Ecto neural progenitor cell (in vitro differentiated cells): ENCODE results near the gene GLOD5.
"Not testable (repeated sequence)": the region's sequence is repeated elsewhere in the genome, so short reads cannot be mapped to it uniquely, and the experiment has no call there.

ENCODE experiments used
- DNase-seq: peaks from one replicate; pipeline ENCODE4 v3.0.0-alpha.2; 2018; ENCODE audit warnings: low spot score

GLOD5 gene

GRCh38 chrX:48794340-48794910 lies 32.9 kb downstream of the GLOD5 start:
- DNase-seq, result no peak

- no peak for DNase-seq
Measured at GRCh38 chrX:48794911-48795515, 33.5 kb downstream of the GLOD5 start.

GRCh38 chrX:48798318-48798717 lies 36.8 kb downstream of the GLOD5 start:
- no peak for DNase-seq

- DNase-seq, result no peak
Measured at GRCh38 chrX:48800574-48801279, 39.2 kb downstream of the GLOD5 start.

GRCh38 chrX:48801280-48802088 lies 39.9 kb downstream of the GLOD5 start, which contains the start of gene HDAC6:
TSS of gene HDAC6 (plus strand) at chrX:48802067. CDS start at chrX:48802693, 626 bp downstream.
- DNase-seq, result peak; percentile 94

- peak; percentile 87 for DNase-seq
Measured at GRCh38 chrX:48802089-48802904, 40.8 kb downstream of the GLOD5 start.

- DNase-seq, result no peak
Measured at GRCh38 chrX:48802905-48803200, 41.3 kb downstream of the GLOD5 start.

GRCh38 chrX:48806081-48806480 lies 44.5 kb downstream of the GLOD5 start:
- no peak for DNase-seq

- DNase-seq, result no peak
Measured at GRCh38 chrX:48813644-48814043, 52.1 kb downstream of the GLOD5 start.

GRCh38 chrX:48814722-48815121 lies 53.2 kb downstream of the GLOD5 start:
- DNase-seq, result no peak

- no peak for DNase-seq
Measured at GRCh38 chrX:48815266-48815665, 53.7 kb downstream of the GLOD5 start.

GRCh38 chrX:48816014-48816810 lies 54.7 kb downstream of the GLOD5 start:
- DNase-seq, result no peak

GRCh38 chrX:48818098-48818497 lies 56.6 kb downstream of the GLOD5 start:
- no peak for DNase-seq

GRCh38 chrX:48818866-48819265 lies 57.3 kb downstream of the GLOD5 start:
- DNase-seq, result no peak

- not testable (repeated sequence) for DNase-seq
Measured at GRCh38 chrX:48819394-48819793, 57.8 kb downstream of the GLOD5 start.

GRCh38 chrX:48823053-48823452 lies 61.5 kb downstream of the GLOD5 start:
- DNase-seq, result no peak
